GM21825 (cell line): ENCODE measurements around the gene RASA3.
A peak's percentile ranks its signal among the peaks of the same experiment; 100 is the strongest.

ENCODE experiments used
- ATAC-seq: cut with Tn5 transposase; IDR thresholded peaks from one replicate; pipeline ENCODE4 v1.9.1; 2021; ENCODE audit warnings: mild to moderate bottlenecking, moderate library complexity; ENCODE audit not compliant: unreplicated experiment

RASA3 gene

GRCh38 chr13:114059428-114059827, 73.0 kb downstream of the RASA3 start:
- no peak for ATAC-seq

- no peak for ATAC-seq
Measured at GRCh38 chr13:114058051-114058867, 74.2 kb downstream of the RASA3 start.

GRCh38 chr13:114057166-114058050, 75.0 kb downstream of the RASA3 start:
- no peak for ATAC-seq

- no peak for ATAC-seq
Measured at GRCh38 chr13:114056205-114057013, 76.0 kb downstream of the RASA3 start.

- ATAC-seq = no peak
Measured at GRCh38 chr13:114055766-114056165, 76.7 kb downstream of the RASA3 start.

GRCh38 chr13:114054830-114055439, 77.5 kb downstream of the RASA3 start:
- no peak for ATAC-seq

- ATAC-seq = no peak
Measured at GRCh38 chr13:114054264-114054663, 78.2 kb downstream of the RASA3 start.

- ATAC-seq = no peak
Measured at GRCh38 chr13:114053026-114053425, 79.4 kb downstream of the RASA3 start.

GRCh38 chr13:114050536-114051450, 81.6 kb downstream of the RASA3 start:
- ATAC-seq = no peak

GRCh38 chr13:114049626-114050101, 82.8 kb downstream of the RASA3 start:
- no peak for ATAC-seq

- ATAC-seq = peak; percentile 73
Measured at GRCh38 chr13:114049026-114049425, 83.4 kb downstream of the RASA3 start.

GRCh38 chr13:114048443-114048842, 84.0 kb downstream of the RASA3 start:
- no peak for ATAC-seq

- ATAC-seq = no peak
Measured at GRCh38 chr13:114047358-114047881, 85.0 kb downstream of the RASA3 start.

- ATAC-seq = no peak
Measured at GRCh38 chr13:114046431-114046975, 85.9 kb downstream of the RASA3 start.

- no peak for ATAC-seq
Measured at GRCh38 chr13:114045113-114045735, 87.2 kb downstream of the RASA3 start.

GRCh38 chr13:114044486-114044885, 87.9 kb downstream of the RASA3 start:
- no peak for ATAC-seq

- ATAC-seq = no peak
Measured at GRCh38 chr13:114043421-114044053, 88.9 kb downstream of the RASA3 start.
